ENCODE measurements around the gene SLC12A7.

Gene SLC12A7

DNA sequence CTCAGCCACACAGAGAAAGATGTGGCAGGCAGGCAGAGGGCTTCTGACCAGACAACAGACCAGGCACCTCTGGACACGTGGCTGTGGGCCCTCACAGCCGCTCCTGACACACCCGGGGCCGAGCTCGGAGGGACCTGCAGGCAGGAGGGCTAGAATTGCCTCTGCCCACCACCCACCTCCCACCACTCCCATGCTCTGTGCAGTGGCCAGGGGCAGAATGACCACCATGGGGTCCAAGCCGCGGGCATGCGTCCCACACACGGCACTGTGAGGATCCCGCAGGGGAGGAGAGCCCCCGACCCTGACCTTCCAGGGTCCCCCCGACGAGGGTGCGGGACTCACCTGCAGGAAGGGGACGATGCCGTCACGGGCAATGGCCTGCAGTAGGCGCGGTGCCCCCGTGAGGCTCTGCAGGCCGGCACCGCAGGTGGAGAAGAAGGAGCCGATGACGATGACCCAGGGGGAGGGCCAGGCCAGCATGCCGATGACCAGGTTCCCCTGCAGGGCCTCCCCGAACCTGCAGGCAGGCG is 34.3 kb downstream of the SLC12A7 start:
- no peaks in the 10 kb centered on the region for H3K27me3 ChIP-seq (ENCODE audit: insufficient read depth, low read length)
- H3K9me3 ChIP-seq (ENCODE audit: low read length): no peaks in the 10 kb centered on the region
- H3K36me3 ChIP-seq (ENCODE audit: insufficient read depth, low read length): peaks cover 25% of the 10 kb centered on the region
- no peaks in the 10 kb centered on the region for H3K4me1 ChIP-seq (ENCODE audit: insufficient read depth, low read length)
- no peak overlapping the region for H2AFZ ChIP-seq (ENCODE audit: low read depth, low read length)
- no peak overlapping the region for H3K4me3 ChIP-seq (ENCODE audit: low read length)

DNA sequence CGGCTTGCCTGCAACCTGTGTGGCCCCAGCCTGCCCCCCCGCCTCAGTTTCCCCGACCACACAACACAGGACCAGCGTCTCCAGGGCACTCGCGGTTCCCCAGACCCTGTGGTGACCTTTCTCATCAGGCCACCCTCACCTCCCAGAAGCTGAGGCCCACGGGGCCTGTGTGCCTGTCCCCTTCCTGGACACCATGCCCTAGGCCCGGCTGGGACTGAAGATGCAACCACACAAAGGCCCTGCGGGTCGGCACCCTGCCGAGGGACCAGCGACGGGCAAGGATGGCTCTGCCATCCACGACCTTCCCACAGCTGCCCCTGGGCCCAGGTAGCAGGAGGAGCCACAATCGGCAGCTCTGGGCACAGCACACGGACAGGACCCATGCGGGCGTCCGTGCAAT is 34.8 kb downstream of the SLC12A7 start:
- no peaks in the 10 kb centered on the region for H3K9me3 ChIP-seq (ENCODE audit: low read length)
- H3K36me3 ChIP-seq (ENCODE audit: insufficient read depth, low read length): peaks cover 25% of the 10 kb centered on the region
- no peak overlapping the region for H2AFZ ChIP-seq (ENCODE audit: low read depth, low read length)
- H3K4me3 ChIP-seq (ENCODE audit: low read length): no peak overlapping the region
- no peaks in the 10 kb centered on the region for H3K27me3 ChIP-seq (ENCODE audit: insufficient read depth, low read length)
- no peaks in the 10 kb centered on the region for H3K4me1 ChIP-seq (ENCODE audit: insufficient read depth, low read length)

DNA sequence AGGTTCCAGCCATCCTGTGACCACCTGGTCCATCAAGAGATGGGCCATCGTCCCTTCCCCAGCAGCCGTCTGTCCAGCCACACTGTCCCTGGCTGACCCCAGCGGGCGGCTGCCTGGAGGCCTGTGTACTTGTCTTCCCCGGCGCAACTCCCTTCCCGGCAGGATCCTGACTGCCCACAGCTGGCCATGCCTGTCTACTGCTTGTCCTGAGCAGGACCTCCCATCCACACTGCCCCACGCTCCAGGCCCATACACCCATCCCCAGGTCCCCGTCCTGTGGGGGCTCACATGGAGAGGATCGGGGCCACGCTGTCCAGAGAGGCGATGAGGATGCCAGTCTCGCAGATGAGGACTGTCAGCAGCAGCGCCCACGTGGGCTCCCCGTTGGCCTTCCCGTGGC is 35.5 kb downstream of the SLC12A7 start:
- no peak overlapping the region for H3K4me3 ChIP-seq (ENCODE audit: low read length)
- no peaks in the 10 kb centered on the region for H3K27me3 ChIP-seq (ENCODE audit: insufficient read depth, low read length)
- peaks cover 22% of the 10 kb centered on the region for H3K36me3 ChIP-seq (ENCODE audit: insufficient read depth, low read length)
- no peak overlapping the region for H2AFZ ChIP-seq (ENCODE audit: low read depth, low read length)
- H3K4me1 ChIP-seq (ENCODE audit: insufficient read depth, low read length): no peaks in the 10 kb centered on the region
- no peaks in the 10 kb centered on the region for H3K9me3 ChIP-seq (ENCODE audit: low read length)

DNA sequence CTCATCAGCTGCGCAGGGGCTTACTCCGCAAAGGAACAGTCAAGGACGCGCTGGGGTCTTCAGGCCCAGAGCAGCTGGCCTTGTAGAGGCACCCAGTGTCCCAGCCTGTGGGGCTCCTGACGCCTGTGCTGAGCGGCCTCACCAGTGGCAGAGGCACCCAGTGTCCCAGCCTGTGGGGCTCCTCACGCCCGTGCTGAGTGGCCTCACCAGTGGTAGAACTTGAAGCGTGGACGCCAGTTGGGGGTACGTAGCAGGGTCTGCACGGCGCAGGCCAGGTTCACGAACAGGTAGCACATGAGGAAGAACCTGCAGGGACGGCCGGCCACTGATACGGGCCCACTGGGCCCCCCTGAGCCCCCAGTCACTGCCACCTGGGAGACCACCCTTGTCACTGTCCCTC is 35.9 kb downstream of the SLC12A7 start:
- H2AFZ ChIP-seq (ENCODE audit: low read depth, low read length): no peak overlapping the region
- peaks cover 21% of the 10 kb centered on the region for H3K36me3 ChIP-seq (ENCODE audit: insufficient read depth, low read length)
- H3K9me3 ChIP-seq (ENCODE audit: low read length): no peaks in the 10 kb centered on the region
- no peak overlapping the region for H3K4me3 ChIP-seq (ENCODE audit: low read length)
- no peaks in the 10 kb centered on the region for H3K4me1 ChIP-seq (ENCODE audit: insufficient read depth, low read length)
- no peaks in the 10 kb centered on the region for H3K27me3 ChIP-seq (ENCODE audit: insufficient read depth, low read length)

DNA sequence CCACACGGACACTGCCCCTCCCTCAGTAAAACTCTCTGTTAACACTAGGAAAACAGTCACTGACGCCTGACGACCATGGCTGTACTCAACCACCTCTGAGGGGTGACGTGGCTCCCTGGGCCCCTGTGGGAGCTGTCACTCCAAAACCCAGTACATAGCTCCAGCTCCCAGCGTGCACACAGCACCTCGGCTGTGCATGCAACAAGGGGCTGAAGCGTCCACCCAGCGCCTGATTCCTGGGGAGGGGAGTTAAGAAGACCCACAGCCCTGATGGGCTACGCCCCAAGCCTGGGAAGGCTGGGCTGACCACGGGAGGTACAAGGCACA is 36.3 kb downstream of the SLC12A7 start:
- H3K4me1 ChIP-seq (ENCODE audit: insufficient read depth, low read length): no peaks in the 10 kb centered on the region
- H2AFZ ChIP-seq (ENCODE audit: low read depth, low read length): no peak overlapping the region
- no peaks in the 10 kb centered on the region for H3K9me3 ChIP-seq (ENCODE audit: low read length)
- H3K36me3 ChIP-seq (ENCODE audit: insufficient read depth, low read length): peaks cover 21% of the 10 kb centered on the region
- H3K4me3 ChIP-seq (ENCODE audit: low read length): no peak overlapping the region
- H3K27me3 ChIP-seq (ENCODE audit: insufficient read depth, low read length): no peaks in the 10 kb centered on the region

DNA sequence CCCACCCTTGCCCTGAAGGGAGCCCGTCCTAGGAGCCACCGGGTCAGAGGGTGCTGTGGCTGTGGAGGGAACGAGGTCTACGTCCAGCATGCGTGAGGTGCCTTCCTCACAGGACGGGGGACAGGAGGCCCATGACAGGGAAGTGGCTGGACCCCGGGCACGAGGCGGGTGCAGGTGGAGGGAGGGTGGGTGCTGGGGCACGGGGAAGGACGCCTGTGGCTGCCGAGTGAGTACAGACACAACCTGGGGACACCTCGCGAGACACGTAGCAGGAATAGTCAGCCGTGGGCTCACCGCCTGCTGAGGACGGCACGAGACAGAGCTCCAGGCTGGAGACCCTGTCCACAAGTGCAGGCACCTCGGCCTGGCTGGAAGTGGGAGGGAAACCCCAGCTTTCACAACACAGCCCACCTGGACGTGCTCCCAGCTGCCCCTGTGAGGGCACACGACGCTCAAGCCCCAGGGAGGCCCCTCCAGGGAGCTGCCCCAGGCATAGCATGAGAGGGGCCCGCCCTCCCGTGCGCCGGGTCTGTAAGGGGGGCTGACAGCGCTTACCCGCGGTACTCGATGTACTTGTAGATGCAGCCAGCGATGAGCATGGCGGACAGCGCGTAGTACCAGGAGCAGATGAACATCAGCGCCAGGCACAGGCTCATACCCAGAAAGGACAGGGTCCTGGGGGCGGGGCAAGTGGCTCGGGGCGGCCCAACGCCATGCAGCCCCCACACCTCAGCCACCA is 36.9 kb downstream of the SLC12A7 start:
- Histone ChIP-seq H2AFZ (ENCODE audit: low read depth, low read length) (no peak overlapping the region), H3K9me3 (ENCODE audit: low read length) (no peaks in the 10 kb centered on the region), H3K4me3 (ENCODE audit: low read length) (no peak overlapping the region), H3K27me3 (ENCODE audit: insufficient read depth, low read length) (no peaks in the 10 kb centered on the region), H3K4me1 (ENCODE audit: insufficient read depth, low read length) (no peaks in the 10 kb centered on the region), H3K36me3 (ENCODE audit: insufficient read depth, low read length) (peaks cover 18% of the 10 kb centered on the region)

DNA sequence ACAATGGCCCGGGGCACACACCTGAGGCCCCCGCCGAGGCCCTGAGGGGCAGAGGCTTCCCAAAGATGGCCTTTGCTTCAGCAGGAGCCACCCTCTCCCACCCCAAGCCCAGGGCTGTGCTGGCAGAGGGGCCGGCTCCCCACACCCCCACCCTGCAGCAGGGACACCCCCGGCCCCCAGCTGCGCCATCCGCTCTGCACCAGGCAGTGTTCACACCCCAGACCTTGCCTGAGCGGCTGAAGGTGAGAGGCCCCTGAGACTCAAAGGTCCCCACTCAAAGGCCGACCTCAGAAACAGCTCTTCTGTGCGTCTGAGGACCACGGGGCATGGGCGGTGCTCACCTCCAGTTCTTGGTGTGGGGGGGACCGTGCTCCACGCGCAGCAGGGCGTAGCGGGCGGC is 37.6 kb downstream of the SLC12A7 start:
- no peaks in the 10 kb centered on the region for H3K9me3 ChIP-seq (ENCODE audit: low read length)
- H3K27me3 ChIP-seq (ENCODE audit: insufficient read depth, low read length): no peaks in the 10 kb centered on the region
- peaks cover 18% of the 10 kb centered on the region for H3K36me3 ChIP-seq (ENCODE audit: insufficient read depth, low read length)
- no peaks in the 10 kb centered on the region for H3K4me1 ChIP-seq (ENCODE audit: insufficient read depth, low read length)
- no peak overlapping the region for H3K4me3 ChIP-seq (ENCODE audit: low read length)
- H2AFZ ChIP-seq (ENCODE audit: low read depth, low read length): no peak overlapping the region

DNA sequence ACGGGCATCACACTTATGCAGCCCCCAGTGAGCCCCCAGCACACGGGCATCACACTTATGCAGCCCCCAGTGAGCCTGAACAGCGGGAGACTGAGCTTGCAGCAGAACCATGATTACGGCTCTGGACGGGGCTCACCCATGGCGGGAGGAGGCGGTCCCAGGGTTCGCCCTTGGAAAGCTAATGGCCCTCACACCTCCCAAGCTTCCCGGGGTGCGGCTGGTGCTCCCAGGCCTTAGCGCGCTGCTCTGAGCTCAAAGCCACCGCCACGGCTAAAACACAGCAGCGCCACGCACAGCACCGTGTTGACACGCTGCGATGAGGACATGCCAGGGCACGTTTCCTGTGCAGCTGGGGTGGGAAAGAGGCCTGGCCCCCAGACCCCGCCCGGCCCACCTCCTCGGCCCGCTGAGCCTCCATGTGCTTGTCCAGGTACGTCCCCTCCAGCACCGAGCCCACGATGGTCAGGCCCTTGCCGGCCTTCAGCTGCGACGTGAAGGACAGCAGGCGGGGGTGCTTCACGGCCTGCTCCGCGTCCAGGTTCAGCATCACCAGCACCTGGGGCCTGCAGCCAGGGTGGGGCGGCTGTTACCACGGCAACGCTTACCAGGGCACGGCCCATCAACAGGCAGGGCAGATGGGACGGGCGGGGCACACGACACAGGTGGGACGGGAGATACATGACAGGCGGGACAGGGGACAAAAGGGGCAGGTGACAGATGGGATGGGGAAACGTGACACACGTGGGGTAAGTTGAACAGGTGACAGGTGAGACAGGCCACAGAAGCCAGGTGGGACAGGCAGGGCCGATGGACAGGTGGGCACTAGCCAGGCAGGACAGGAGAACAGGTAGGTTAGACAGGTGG is 38.4 kb downstream of the SLC12A7 start:
- Histone ChIP-seq H3K4me3 (ENCODE audit: low read length) (no peak overlapping the region), H3K27me3 (ENCODE audit: insufficient read depth, low read length) (no peaks in the 10 kb centered on the region), H2AFZ (ENCODE audit: low read depth, low read length) (no peak overlapping the region), H3K4me1 (ENCODE audit: insufficient read depth, low read length) (no peaks in the 10 kb centered on the region), H3K9me3 (ENCODE audit: low read length) (no peaks in the 10 kb centered on the region), H3K36me3 (ENCODE audit: insufficient read depth, low read length) (peaks cover 12% of the 10 kb centered on the region)

DNA sequence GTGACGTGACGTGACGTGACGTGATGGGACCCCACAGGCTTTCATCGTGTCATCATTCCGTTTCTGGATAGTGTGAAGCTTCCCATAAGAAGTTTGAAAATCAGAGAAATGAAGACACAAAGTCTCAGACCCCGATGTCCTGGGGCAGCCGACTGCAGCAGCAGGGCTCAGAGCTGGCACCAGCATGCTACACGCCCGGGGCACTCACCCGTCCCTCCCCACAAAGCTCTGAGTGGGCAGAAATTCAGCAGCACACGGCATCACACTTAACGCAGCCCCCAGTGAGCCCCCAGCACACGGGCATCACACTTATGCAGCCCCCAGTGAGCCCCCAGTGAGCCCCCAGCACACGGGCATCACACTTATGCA is 42.2 kb downstream of the SLC12A7 start:
- Histone ChIP-seq H3K4me1 (ENCODE audit: insufficient read depth, low read length) (no peaks in the 10 kb centered on the region), H2AFZ (ENCODE audit: low read depth, low read length) (no peak overlapping the region), H3K36me3 (ENCODE audit: insufficient read depth, low read length) (peaks cover 4% of the 10 kb centered on the region), H3K4me3 (ENCODE audit: low read length) (no peak overlapping the region), H3K27me3 (ENCODE audit: insufficient read depth, low read length) (no peaks in the 10 kb centered on the region), H3K9me3 (ENCODE audit: low read length) (no peaks in the 10 kb centered on the region)

DNA sequence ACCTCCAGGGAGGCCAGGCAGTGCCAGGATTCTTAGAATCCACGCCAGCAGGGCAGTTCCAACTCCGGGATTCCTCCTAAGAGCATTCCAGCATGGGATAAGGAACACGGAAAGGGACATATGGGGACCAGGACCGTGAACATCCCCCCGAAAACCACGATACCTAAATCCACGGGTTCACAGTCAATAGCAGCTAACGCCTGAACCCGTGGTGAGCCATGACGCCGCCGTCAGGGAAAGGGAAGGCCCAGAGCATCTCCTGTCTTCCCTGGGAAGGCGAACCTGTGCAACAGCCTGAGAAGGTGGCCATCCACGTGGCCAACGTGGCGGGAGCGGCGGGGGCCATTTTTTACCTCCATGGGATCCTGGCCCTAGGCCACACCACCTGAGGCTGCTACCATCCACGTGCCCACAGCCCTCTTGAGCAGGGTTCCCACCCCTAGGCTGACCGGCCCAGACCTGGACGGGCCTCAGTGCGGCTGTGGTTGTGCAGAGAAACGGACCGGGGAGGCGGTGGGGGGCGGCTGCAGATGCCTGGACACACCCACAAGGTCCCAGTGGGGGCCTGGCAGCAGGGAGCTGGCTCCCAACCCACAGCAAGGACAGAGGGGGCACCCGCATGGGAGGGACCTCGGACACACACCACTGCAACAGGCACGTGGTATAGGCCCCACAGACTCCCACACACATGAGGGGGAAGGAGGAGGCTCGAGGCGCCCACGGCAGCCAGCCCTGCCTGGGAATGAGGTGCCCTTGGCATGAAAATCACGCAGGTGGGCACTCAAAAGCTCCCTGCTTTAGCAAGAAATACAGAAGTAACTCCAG is 42.8 kb downstream of the SLC12A7 start:
- Histone ChIP-seq H3K36me3 (ENCODE audit: insufficient read depth, low read length) (peaks cover 4% of the 10 kb centered on the region), H2AFZ (ENCODE audit: low read depth, low read length) (no peak overlapping the region), H3K9me3 (ENCODE audit: low read length) (no peaks in the 10 kb centered on the region), H3K4me1 (ENCODE audit: insufficient read depth, low read length) (no peaks in the 10 kb centered on the region), H3K27me3 (ENCODE audit: insufficient read depth, low read length) (no peaks in the 10 kb centered on the region), H3K4me3 (ENCODE audit: low read length) (no peak overlapping the region)

DNA sequence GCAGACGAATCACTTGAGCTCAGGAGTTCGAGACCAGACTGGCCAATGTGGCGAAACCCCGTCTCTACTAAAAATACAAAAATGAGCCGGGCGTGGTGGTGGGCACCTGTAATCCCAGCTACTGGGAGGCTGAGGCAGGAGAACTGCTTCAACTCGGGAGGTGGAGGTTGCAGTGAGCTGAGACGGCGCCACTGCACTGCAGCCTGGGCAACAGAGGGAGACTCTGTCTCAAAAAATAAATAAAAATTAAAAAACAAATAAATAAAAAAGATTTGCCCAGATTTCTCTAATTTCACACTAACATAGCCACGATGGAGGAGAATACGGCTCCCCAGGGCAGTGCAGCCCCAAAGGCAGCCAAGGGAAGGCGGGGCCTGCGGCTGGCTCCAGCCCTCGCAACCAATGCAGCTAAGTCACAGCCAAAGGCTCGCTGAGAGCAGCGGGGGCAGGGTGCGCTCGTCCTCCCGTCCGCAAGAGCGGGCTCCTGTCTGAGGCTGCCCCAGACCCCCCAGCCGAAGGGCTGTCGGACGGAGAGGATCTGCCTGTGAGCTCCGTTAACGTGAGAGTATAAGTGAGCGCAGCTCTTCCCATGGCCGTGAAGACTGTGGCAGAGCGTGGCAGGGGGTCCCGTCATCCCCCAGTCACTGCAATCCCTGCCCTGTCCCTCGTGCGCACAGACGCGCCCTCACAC is 43.5 kb downstream of the SLC12A7 start:
- H2AFZ ChIP-seq (ENCODE audit: low read depth, low read length): no peak overlapping the region
- H3K9me3 ChIP-seq (ENCODE audit: low read length): no peaks in the 10 kb centered on the region
- H3K27me3 ChIP-seq (ENCODE audit: insufficient read depth, low read length): no peaks in the 10 kb centered on the region
- peaks cover 4% of the 10 kb centered on the region for H3K36me3 ChIP-seq (ENCODE audit: insufficient read depth, low read length)
- no peaks in the 10 kb centered on the region for H3K4me1 ChIP-seq (ENCODE audit: insufficient read depth, low read length)
- no peak overlapping the region for H3K4me3 ChIP-seq (ENCODE audit: low read length)

DNA sequence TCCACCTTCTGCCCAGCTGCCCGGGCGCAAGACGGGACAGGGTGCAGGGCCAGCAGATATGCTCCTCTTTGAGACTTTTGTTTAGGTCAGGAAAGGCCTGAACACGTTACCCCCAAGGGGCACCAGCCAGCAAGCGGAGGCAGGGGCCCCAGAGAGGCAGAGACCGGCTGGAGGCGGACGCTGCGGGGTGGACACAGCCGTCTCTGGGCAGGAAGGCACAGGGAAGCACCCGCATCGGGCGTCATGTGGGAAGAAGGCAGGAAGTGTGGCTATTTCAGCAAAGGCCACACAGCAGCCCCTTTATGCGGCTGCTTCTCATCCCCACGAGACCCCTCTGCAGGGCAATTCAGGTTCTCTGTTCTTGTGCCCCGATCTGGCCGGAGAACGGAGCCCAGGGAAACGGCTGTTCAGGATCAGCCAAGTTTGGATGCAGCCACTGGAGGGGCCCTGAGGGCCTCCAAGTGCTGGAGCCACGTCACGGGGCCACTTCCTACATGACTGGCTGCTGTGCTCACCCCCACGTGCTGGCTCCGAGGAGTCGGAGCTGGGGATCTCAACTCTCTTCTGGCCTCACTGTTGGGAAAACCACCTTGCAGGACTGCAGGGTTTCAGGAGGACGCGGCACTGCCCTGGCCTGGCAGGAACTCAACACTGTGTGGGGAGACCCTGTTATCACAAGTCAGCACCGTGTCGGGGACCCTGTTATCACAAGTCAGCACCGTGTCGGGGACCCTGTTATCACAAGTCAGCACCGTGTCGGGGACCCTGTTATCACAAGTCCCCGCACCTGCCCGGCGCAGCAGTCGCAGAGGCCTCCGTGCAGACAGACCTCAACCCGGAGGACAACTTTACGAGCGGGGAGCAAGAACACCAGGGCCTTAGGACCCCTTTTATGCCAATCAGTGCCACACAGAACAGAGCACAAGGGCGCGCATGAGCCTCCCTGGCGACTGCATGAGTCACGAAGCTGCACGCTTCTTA is 44.4 kb downstream of the SLC12A7 start:
- Histone ChIP-seq H3K4me3 (ENCODE audit: low read length) (no peak overlapping the region), H3K9me3 (ENCODE audit: low read length) (no peaks in the 10 kb centered on the region), H2AFZ (ENCODE audit: low read depth, low read length) (no peak overlapping the region), H3K4me1 (ENCODE audit: insufficient read depth, low read length) (no peaks in the 10 kb centered on the region), H3K27me3 (ENCODE audit: insufficient read depth, low read length) (no peaks in the 10 kb centered on the region), H3K36me3 (ENCODE audit: insufficient read depth, low read length) (peaks cover 12% of the 10 kb centered on the region)
